Measurements from ENCODE around the gene ZRANB1.

Gene ZRANB1

DNA sequence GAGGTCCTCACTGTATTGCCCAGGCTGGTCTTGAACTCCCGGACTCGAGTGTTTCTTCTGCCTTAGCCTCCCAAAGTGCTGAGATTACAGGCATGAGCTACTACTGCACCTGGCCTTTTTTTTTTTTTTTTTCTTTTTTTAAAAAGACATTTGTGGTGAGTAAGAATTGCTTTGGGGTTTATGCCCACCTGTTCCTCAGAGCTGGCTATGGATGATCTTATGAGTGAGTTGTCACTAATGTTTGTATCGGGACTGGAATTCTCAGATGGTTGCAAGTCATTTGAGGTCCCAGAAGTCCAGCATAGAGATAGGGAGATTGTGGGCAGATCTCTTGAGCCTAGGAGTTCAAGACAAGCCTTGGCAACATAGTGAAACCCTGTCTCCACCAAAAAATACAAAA lies 35.2 kb downstream of the ZRANB1 start:
- Histone ChIP-seq H2AFZ (ENCODE audit: low read length) (no peak overlapping the region), H3K4me2 (ENCODE audit: low read length) (no peak overlapping the region), H3K27me3 (ENCODE audit: insufficient read depth, low read length) (no peaks in the 10 kb centered on the region), H3K79me2 (ENCODE audit: insufficient read depth, low read length) (no peaks in the 10 kb centered on the region; the same call in 1 of the 2 replicates), H3K4me3 (ENCODE audit: low read depth, low read length, poor library complexity, severe bottlenecking) (no peak overlapping the region), H3K9me2 (ENCODE audit: low read depth, low read length) (no peaks in the 10 kb centered on the region), H4K20me1 (ENCODE audit: insufficient read depth, low read length) (no peaks in the 10 kb centered on the region), H3K36me3 (ENCODE audit: insufficient read depth, low read length) (peaks cover 24% of the 10 kb centered on the region; the same call in 1 of the 2 replicates), H3F3A (ENCODE audit: insufficient read depth, low read length) (no peaks in the 10 kb centered on the region), H3K4me1 (ENCODE audit: insufficient read depth, low read length, severe bottlenecking) (no peaks in the 10 kb centered on the region), H3K9ac (ENCODE audit: low read length) (no peak overlapping the region), H3K27ac (ENCODE audit: low read depth, low read length, poor library complexity, severe bottlenecking) (no peak overlapping the region), H3K9me3 (ENCODE audit: low read length) (no peaks in the 10 kb centered on the region)
- no peak for TF ChIP-seq EZH2 (IDR thresholded peaks at IDR 0.05; ENCODE audit: borderline replicate concordance, low read length)
- no peak for TF ChIP-seq CTCF (IDR thresholded peaks at IDR 0.05; ENCODE audit: low read length)

GRCh38 chr10:124977648-124978375 lies 35.9 kb downstream of the ZRANB1 start:
- no peak overlapping the region for H3K4me2 ChIP-seq (ENCODE audit: low read length)
- H3K79me2 ChIP-seq (ENCODE audit: insufficient read depth, low read length) = no peaks in the 10 kb centered on the region
- H3K36me3 ChIP-seq (ENCODE audit: insufficient read depth, low read length) = peaks cover 31% of the 10 kb centered on the region
- H3K9me3 ChIP-seq (ENCODE audit: low read length) = no peaks in the 10 kb centered on the region
- H3K4me1 ChIP-seq (ENCODE audit: insufficient read depth, low read length, severe bottlenecking) = no peaks in the 10 kb centered on the region
- H3F3A ChIP-seq (ENCODE audit: insufficient read depth, low read length) = no peaks in the 10 kb centered on the region
- no peak overlapping the region for H3K27ac ChIP-seq (ENCODE audit: low read depth, low read length, poor library complexity, severe bottlenecking)
- no peaks in the 10 kb centered on the region for H3K9me2 ChIP-seq (ENCODE audit: low read depth, low read length)
- no peaks in the 10 kb centered on the region for H4K20me1 ChIP-seq (ENCODE audit: insufficient read depth, low read length)
- no peak overlapping the region for H3K9ac ChIP-seq (ENCODE audit: low read length)
- H3K4me3 ChIP-seq (ENCODE audit: low read depth, low read length, poor library complexity, severe bottlenecking) = no peak overlapping the region
- H3K27me3 ChIP-seq (ENCODE audit: insufficient read depth, low read length) = no peaks in the 10 kb centered on the region
- H2AFZ ChIP-seq (ENCODE audit: low read length) = no peak overlapping the region
- TF ChIP-seq CTCF (IDR thresholded peaks at IDR 0.05; ENCODE audit: low read length) (no peak), EZH2 (IDR thresholded peaks at IDR 0.05; ENCODE audit: borderline replicate concordance, low read length) (no peak)

DNA sequence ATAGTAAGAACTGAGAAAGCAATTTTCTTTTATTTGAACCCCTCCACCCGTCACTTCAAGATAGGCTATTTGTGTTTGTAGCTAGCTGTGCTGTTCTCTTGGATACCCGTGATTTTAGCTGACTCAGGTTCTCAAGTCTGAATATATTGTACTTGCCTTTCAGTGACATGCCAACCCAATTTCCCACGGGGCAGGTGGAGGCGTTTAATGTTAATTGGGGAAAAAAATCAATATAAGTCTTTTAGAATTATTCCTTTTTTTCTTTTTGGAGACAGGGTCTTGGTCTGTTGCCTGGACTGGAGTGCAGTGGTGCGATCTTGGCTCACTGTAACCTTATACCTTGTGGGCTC lies 36.4 kb downstream of the ZRANB1 start:
- Histone ChIP-seq H3K4me2 (ENCODE audit: low read length) (no peak overlapping the region), H4K20me1 (ENCODE audit: insufficient read depth, low read length) (no peaks in the 10 kb centered on the region), H3K36me3 (ENCODE audit: insufficient read depth, low read length) (peaks cover 36% of the 10 kb centered on the region)

More for the DNA sequence above, 36.4 kb downstream of the ZRANB1 start:
- Histone ChIP-seq H3K79me2 (ENCODE audit: insufficient read depth, low read length) (no peaks in the 10 kb centered on the region), H3K9me2 (ENCODE audit: low read depth, low read length) (no peaks in the 10 kb centered on the region), H3K27ac (ENCODE audit: low read depth, low read length, poor library complexity, severe bottlenecking) (no peak overlapping the region), H3K4me3 (ENCODE audit: low read depth, low read length, poor library complexity, severe bottlenecking) (no peak overlapping the region), H3K4me1 (ENCODE audit: insufficient read depth, low read length, severe bottlenecking) (no peaks in the 10 kb centered on the region), H2AFZ (ENCODE audit: low read length) (no peak overlapping the region), H3K9me3 (ENCODE audit: low read length) (no peaks in the 10 kb centered on the region), H3K27me3 (ENCODE audit: insufficient read depth, low read length) (no peaks in the 10 kb centered on the region), H3K9ac (ENCODE audit: low read length) (no peak overlapping the region), H3F3A (ENCODE audit: insufficient read depth, low read length) (no peaks in the 10 kb centered on the region)
- TF ChIP-seq CTCF (IDR thresholded peaks at IDR 0.05; ENCODE audit: low read length) (no peak), EZH2 (IDR thresholded peaks at IDR 0.05; ENCODE audit: borderline replicate concordance, low read length) (no peak)

Measured in OCI-LY1 (cell line).